ENCODE data around the gene SFXN5. TPM values are rescaled to one million over a fixed set of nuclear protein-coding genes. Genes with fewer than 3 reads are reported as not detected.

SFXN5 gene
- total RNA-seq, 3 donors from 2014 or later: 5.2 to 7.3 (median 5.3) TPM

GRCh38 chr2:72945450-72946019 is 126.0 kb downstream of the SFXN5 start:
- no peaks in the 10 kb centered on the region for H3K36me3 Mint-ChIP-seq (ENCODE audit: insufficient read depth)
- no peak for DNase-seq
- H3K4me3 Mint-ChIP-seq: no peak overlapping the region
- ATAC-seq: no peak
- no peaks in the 10 kb centered on the region for H3K4me1 Mint-ChIP-seq (ENCODE audit: low read depth)
- H3K27me3 Mint-ChIP-seq (ENCODE audit: low read depth): no peaks in the 10 kb centered on the region
- H3K9me3 Mint-ChIP-seq: no peaks in the 10 kb centered on the region

GRCh38 chr2:72944804-72945449 is 126.6 kb downstream of the SFXN5 start:
- Mint-ChIP-seq H3K4me1 (ENCODE audit: low read depth) (no peaks in the 10 kb centered on the region), H3K4me3 (no peak overlapping the region), H3K36me3 (ENCODE audit: insufficient read depth) (no peaks in the 10 kb centered on the region), H3K27me3 (ENCODE audit: low read depth) (no peaks in the 10 kb centered on the region), H3K9me3 (no peaks in the 10 kb centered on the region)
- ATAC-seq (no peak), DNase-seq (no peak)

- Mint-ChIP-seq H3K9me3 (no peaks in the 10 kb centered on the region), H3K36me3 (ENCODE audit: insufficient read depth) (no peaks in the 10 kb centered on the region), H3K4me1 (ENCODE audit: low read depth) (no peaks in the 10 kb centered on the region), H3K27me3 (ENCODE audit: low read depth) (peaks cover 4% of the 10 kb centered on the region), H3K4me3 (no peak overlapping the region)
- ATAC-seq (no peak), DNase-seq (no peak)
Measured at GRCh38 chr2:72943540-72944395, 127.7 kb downstream of the SFXN5 start.

- Mint-ChIP-seq H3K27me3 (ENCODE audit: low read depth) (peaks cover 5% of the 10 kb centered on the region), H3K36me3 (ENCODE audit: insufficient read depth) (no peaks in the 10 kb centered on the region), H3K4me3 (no peak overlapping the region), H3K4me1 (ENCODE audit: low read depth) (no peaks in the 10 kb centered on the region), H3K9me3 (no peaks in the 10 kb centered on the region)
- ATAC-seq (no peak), DNase-seq (no peak)
Measured at GRCh38 chr2:72942881-72943418, 128.6 kb downstream of the SFXN5 start.

- DNase-seq (no peak), ATAC-seq (no peak)
- H3K27me3 Mint-ChIP-seq (ENCODE audit: low read depth): peaks cover 5% of the 10 kb centered on the region
- no peak overlapping the region for H3K4me3 Mint-ChIP-seq
- no peaks in the 10 kb centered on the region for H3K9me3 Mint-ChIP-seq
- H3K4me1 Mint-ChIP-seq (ENCODE audit: low read depth): no peaks in the 10 kb centered on the region
- no peaks in the 10 kb centered on the region for H3K36me3 Mint-ChIP-seq (ENCODE audit: insufficient read depth)
Measured at GRCh38 chr2:72942293-72942692, 129.2 kb downstream of the SFXN5 start.

- H3K4me3 Mint-ChIP-seq: no peak overlapping the region
- no peaks in the 10 kb centered on the region for H3K36me3 Mint-ChIP-seq (ENCODE audit: insufficient read depth)
- ATAC-seq (no peak), DNase-seq (no peak)
- H3K27me3 Mint-ChIP-seq (ENCODE audit: low read depth): peaks cover 9% of the 10 kb centered on the region
- H3K9me3 Mint-ChIP-seq: no peaks in the 10 kb centered on the region
- H3K4me1 Mint-ChIP-seq (ENCODE audit: low read depth): no peaks in the 10 kb centered on the region
Measured at GRCh38 chr2:72940786-72941185, 130.7 kb downstream of the SFXN5 start.

- no peak for ATAC-seq
- Mint-ChIP-seq H3K4me1 (ENCODE audit: low read depth) (no peaks in the 10 kb centered on the region), H3K27me3 (ENCODE audit: low read depth) (peaks cover 10% of the 10 kb centered on the region), H3K4me3 (no peak overlapping the region), H3K9me3 (no peaks in the 10 kb centered on the region), H3K36me3 (ENCODE audit: insufficient read depth) (no peaks in the 10 kb centered on the region)
- no peak for DNase-seq
Measured at GRCh38 chr2:72940361-72940760, 131.2 kb downstream of the SFXN5 start.

GRCh38 chr2:72938455-72938854 is 133.1 kb downstream of the SFXN5 start:
- no peak for DNase-seq
- H3K27me3 Mint-ChIP-seq (ENCODE audit: low read depth): peaks cover 19% of the 10 kb centered on the region
- no peaks in the 10 kb centered on the region for H3K9me3 Mint-ChIP-seq
- no peak for ATAC-seq
- no peaks in the 10 kb centered on the region for H3K4me1 Mint-ChIP-seq (ENCODE audit: low read depth)
- no peaks in the 10 kb centered on the region for H3K36me3 Mint-ChIP-seq (ENCODE audit: insufficient read depth)
- H3K4me3 Mint-ChIP-seq: no peak overlapping the region

GRCh38 chr2:72937356-72937669 is 134.2 kb downstream of the SFXN5 start:
- H3K36me3 Mint-ChIP-seq (ENCODE audit: insufficient read depth): no peaks in the 10 kb centered on the region
- no peaks in the 10 kb centered on the region for H3K4me1 Mint-ChIP-seq (ENCODE audit: low read depth)
- H3K27me3 Mint-ChIP-seq (ENCODE audit: low read depth): peaks cover 19% of the 10 kb centered on the region
- DNase-seq (no peak), ATAC-seq (no peak)
- H3K4me3 Mint-ChIP-seq: no peak overlapping the region
- H3K9me3 Mint-ChIP-seq: no peaks in the 10 kb centered on the region

- no peak overlapping the region for H3K4me3 Mint-ChIP-seq
- H3K4me1 Mint-ChIP-seq (ENCODE audit: low read depth): no peaks in the 10 kb centered on the region
- peaks cover 22% of the 10 kb centered on the region for H3K27me3 Mint-ChIP-seq (ENCODE audit: low read depth)
- H3K9me3 Mint-ChIP-seq: no peaks in the 10 kb centered on the region
- ATAC-seq: no peak
- H3K36me3 Mint-ChIP-seq (ENCODE audit: insufficient read depth): no peaks in the 10 kb centered on the region
- no peak for DNase-seq
Measured at GRCh38 chr2:72936660-72937355, 134.7 kb downstream of the SFXN5 start.

- Mint-ChIP-seq H3K36me3 (ENCODE audit: insufficient read depth) (no peaks in the 10 kb centered on the region), H3K4me1 (ENCODE audit: low read depth) (no peaks in the 10 kb centered on the region), H3K27me3 (ENCODE audit: low read depth) (peaks cover 24% of the 10 kb centered on the region), H3K4me3 (no peak overlapping the region), H3K9me3 (no peaks in the 10 kb centered on the region)
- ATAC-seq: no peak
- no peak for DNase-seq
Measured at GRCh38 chr2:72935611-72935957, 135.9 kb downstream of the SFXN5 start.

- Mint-ChIP-seq H3K4me3 (no peak overlapping the region), H3K4me1 (ENCODE audit: low read depth) (no peaks in the 10 kb centered on the region), H3K27me3 (ENCODE audit: low read depth) (peaks cover 24% of the 10 kb centered on the region), H3K9me3 (no peaks in the 10 kb centered on the region), H3K36me3 (ENCODE audit: insufficient read depth) (no peaks in the 10 kb centered on the region)
- DNase-seq: no peak
- no peak for ATAC-seq
Measured at GRCh38 chr2:72934683-72935610, 136.6 kb downstream of the SFXN5 start.

- H3K4me3 Mint-ChIP-seq: no peak overlapping the region
- H3K9me3 Mint-ChIP-seq: no peaks in the 10 kb centered on the region
- H3K36me3 Mint-ChIP-seq (ENCODE audit: insufficient read depth): no peaks in the 10 kb centered on the region
- peaks cover 19% of the 10 kb centered on the region for H3K27me3 Mint-ChIP-seq (ENCODE audit: low read depth)
- no peaks in the 10 kb centered on the region for H3K4me1 Mint-ChIP-seq (ENCODE audit: low read depth)
- ATAC-seq (no peak), DNase-seq (no peak)
Measured at GRCh38 chr2:72933646-72934151, 137.8 kb downstream of the SFXN5 start.

Measured in activated T-cell treated with anti-CD3 and anti-CD28 coated beads, Interleukin-2, amount 50 U/mL, for 4 hours (primary cell).